Kidney (tissue), 14 donors: ENCODE measurements around the gene PAIP2B. TPM values are rescaled to one million over a fixed set of nuclear protein-coding genes. Genes with fewer than 3 reads are reported as not detected.

Experiments used
- DNase-seq, 5 donors: peaks; one replicate each; pipeline ENCODE4 v3.0.0-alpha.2; 2013 to 2020
- FAIRE-seq: peaks from 2 replicates; lab custom pipeline; 2012; peaks lifted over from hg19 to GRCh38; lab: Jason Lieb, UNC
- H3K27ac ChIP-seq, 2 donors: one replicate each; pipeline ENCODE4 v1.7.0; 2013; ENCODE audit warnings: low read depth in 2 of 2, low read length in 2 of 2, inconsistent platforms in 1 of 2
- H3K27me3 ChIP-seq: one replicate; pipeline ENCODE4 v1.7.1; 2013; ENCODE audit warnings: low read length, inconsistent platforms; ENCODE audit not compliant: control insufficient read depth, insufficient read depth
- H3K36me3 ChIP-seq, 3 donors: one replicate each; pipeline versions ENCODE4 v1.7.0 to v1.7.1; 2013; ENCODE audit warnings: low read length in 3 of 3, control low read depth in 1 of 3, inconsistent platforms in 1 of 3; ENCODE audit not compliant: insufficient read depth in 3 of 3, control insufficient read depth in 2 of 3
- H3K4me1 ChIP-seq, 3 donors: one replicate each; pipeline versions ENCODE4 v1.7.0 to v1.7.1; 2013; ENCODE audit warnings: low read length in 3 of 3, inconsistent platforms in 1 of 3, low read depth in 1 of 3; ENCODE audit not compliant: control insufficient read depth in 2 of 3, insufficient read depth in 2 of 3
- H3K4me3 ChIP-seq, 3 donors: one replicate each; pipeline versions ENCODE4 v1.7.0 to v1.8.1; 2013; ENCODE audit warnings: low read length in 3 of 3, control low read depth in 1 of 3, inconsistent platforms in 1 of 3
- H3K9ac ChIP-seq, 3 donors: one replicate each; pipeline versions ENCODE4 v1.7.0 to v1.7.1; 2013; ENCODE audit warnings: low read length in 3 of 3, control low read depth in 1 of 3, inconsistent platforms in 1 of 3
- H3K9me3 ChIP-seq, 3 donors: one replicate each; pipeline versions ENCODE4 v1.7.0 to v1.7.1; 2013; ENCODE audit warnings: low read length in 3 of 3, control low read depth in 1 of 3, inconsistent platforms in 1 of 3; ENCODE audit not compliant: control insufficient read depth in 2 of 3, insufficient read depth in 1 of 3
- CTCF ChIP-seq: IDR thresholded peaks from 3 replicates; pipeline ENCODE4 v1.5.1; 2012; ENCODE audit warnings: mild to moderate bottlenecking, moderate library complexity, borderline replicate concordance; ENCODE audit not compliant: insufficient read depth; ENCODE audit errors: extremely low read depth
- intact Hi-C: fragments of 100-400 bp; cut with DNase I; formaldehyde crosslinking; loops from one replicate; pipeline ENCODE4 v1.11.1; 2022
- polyA plus RNA-seq: library from polyadenylated mRNA; stranded (reverse); fragments of 350-450 nt; fragmentation: Illumina TruSeq; extraction: RNeasy Lipid Tissue Mini Kit (QIAGEN cat#74804); gene quantifications from one replicate; pipeline ENCODE4 v1.2.3, GENCODE V29; 2014; ENCODE audit warnings: low read depth, low replicate concordance; ENCODE audit not compliant: insufficient read depth
- total RNA-seq: library from RNA; stranded (reverse); fragmentation: NEBNext Ultra II Directional; extraction: Animal tissue kit (Norgen Biotek cat#: 25700); gene quantifications from one replicate; pipeline ENCODE4 v1.2.1, GENCODE V29; 2021
- donor health status: control.
- donor health status: control.
- donor health status: control.
- donor health status: control.
- donor health status: control.
- donor health status: DM: yes; HTN: yes; CAD: no.
- donor health status: Normal renal cell carcinoma (clear cell type).

The PAIP2B gene
- total and polyA plus RNA-seq, 2 donors from 2014 or later, result 9.3 to 10.6 TPM

GRCh38 chr2:71155846-71156245 is 71.1 kb downstream of the PAIP2B start:
- no peak for DNase-seq
- H3K9ac ChIP-seq, result no peak overlapping the region
- no peaks in the 10 kb centered on the region for H3K27me3 ChIP-seq
- no peaks in the 10 kb centered on the region for H3K9me3 ChIP-seq
- no peaks in the 10 kb centered on the region for H3K36me3 ChIP-seq
- intact Hi-C loops, result no loop called here
- H3K4me3 ChIP-seq, result no peak overlapping the region
- no peak overlapping the region for H3K27ac ChIP-seq
- no peak for TF ChIP-seq CTCF
- FAIRE-seq, result no peak
- no peaks in the 10 kb centered on the region for H3K4me1 ChIP-seq

- intact Hi-C loops, result no loop called here
Measured at GRCh38 chr2:71154798-71155197, 72.1 kb downstream of the PAIP2B start.

GRCh38 chr2:71154279-71154678 is 72.6 kb downstream of the PAIP2B start:
- FAIRE-seq (no peak), DNase-seq (no peak)
- Histone ChIP-seq H3K4me1 (no peaks in the 10 kb centered on the region), H3K27ac (no peak overlapping the region), H3K9ac (no peak overlapping the region), H3K36me3 (peaks cover 2 to 7% (median 4%) of the 10 kb centered on the region in 3 donors), H3K9me3 (no peaks in the 10 kb centered on the region), H3K27me3 (no peaks in the 10 kb centered on the region), H3K4me3 (no peak overlapping the region)
- intact Hi-C loops, result no loop called here
- no peak for TF ChIP-seq CTCF

More at GRCh38 chr2:71154798-71155197, 72.1 kb downstream of the PAIP2B start:
- H3K36me3 ChIP-seq, result peaks cover 0 to 3% (median 0%) of the 10 kb centered on the region in 3 donors
- DNase-seq (no peak), FAIRE-seq (no peak)
- H3K4me1 ChIP-seq, result no peaks in the 10 kb centered on the region
- no peak overlapping the region for H3K4me3 ChIP-seq
- no peak overlapping the region for H3K9ac ChIP-seq
- TF ChIP-seq CTCF, result no peak
- no peaks in the 10 kb centered on the region for H3K27me3 ChIP-seq
- H3K9me3 ChIP-seq, result no peaks in the 10 kb centered on the region
- no peak overlapping the region for H3K27ac ChIP-seq

- H3K9ac ChIP-seq, result no peak overlapping the region
- FAIRE-seq (no peak), DNase-seq (no peak)
- TF ChIP-seq CTCF, result no peak
- H3K27me3 ChIP-seq, result no peaks in the 10 kb centered on the region
- H3K4me1 ChIP-seq, result no peaks in the 10 kb centered on the region
- intact Hi-C loops, result no loop called here
- peaks cover 2 to 13% (median 9%) of the 10 kb centered on the region in 3 donors for H3K36me3 ChIP-seq
- no peak overlapping the region for H3K27ac ChIP-seq
- no peaks in the 10 kb centered on the region for H3K9me3 ChIP-seq
- no peak overlapping the region for H3K4me3 ChIP-seq
Measured at GRCh38 chr2:71153585-71154224, 73.2 kb downstream of the PAIP2B start.
